ENCODE measurements around the gene STT3A.

Gene STT3A

GRCh38 chr11:125588505-125588904, 4.1 kb upstream of the STT3A start:
- no peak for DNase-seq

- peak; percentile 34 for DNase-seq
Observed at GRCh38 chr11:125591649-125592304, 875 bp upstream of the STT3A start.

GRCh38 chr11:125593114-125593820, 615 bp downstream of the STT3A start:
- peak; percentile 50 for DNase-seq

GRCh38 chr11:125594958-125595357, 2.3 kb downstream of the STT3A start:
- DNase-seq: no peak

DNA sequence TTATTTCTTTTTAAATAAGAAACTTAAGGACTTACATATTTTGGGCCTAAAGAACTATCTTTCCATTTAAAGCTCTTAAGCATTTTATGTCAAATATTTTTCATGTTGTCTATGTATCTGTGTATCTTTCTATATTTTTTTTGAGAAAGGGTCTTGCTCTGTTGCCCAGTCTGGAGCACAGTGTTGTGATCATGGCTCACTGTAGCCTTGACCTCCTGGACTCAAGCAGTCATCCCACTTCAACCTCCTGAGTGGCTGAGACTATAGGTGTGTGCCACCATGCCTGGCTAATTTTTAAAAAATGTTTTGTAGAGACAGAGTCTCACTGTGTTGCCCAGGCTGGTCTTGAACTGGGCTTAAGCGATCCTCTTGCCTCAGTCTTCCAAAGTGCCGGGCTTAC, 8.0 kb downstream of the STT3A start:
- no peak for DNase-seq

DNA sequence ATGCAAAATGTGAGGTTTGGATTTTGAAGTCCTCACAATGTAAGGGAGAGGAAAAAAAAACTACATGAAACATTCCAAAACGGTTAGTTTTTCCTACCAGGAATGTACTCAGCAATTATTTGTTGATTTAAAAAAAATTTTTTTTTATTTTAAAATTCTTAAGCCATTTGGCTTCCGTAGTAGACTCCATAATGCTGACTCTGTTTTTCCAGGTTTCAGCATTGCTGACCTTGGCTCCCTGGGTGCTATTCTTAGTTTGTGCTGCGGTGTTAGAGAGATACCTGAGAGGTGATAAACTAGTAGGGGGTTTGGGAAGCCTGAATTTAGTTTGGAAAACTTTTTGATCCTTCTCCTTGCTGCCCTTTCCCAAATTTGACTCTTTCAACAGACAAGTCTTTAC, 10.6 kb downstream of the STT3A start:
- peak; percentile 50 for DNase-seq

DNA sequence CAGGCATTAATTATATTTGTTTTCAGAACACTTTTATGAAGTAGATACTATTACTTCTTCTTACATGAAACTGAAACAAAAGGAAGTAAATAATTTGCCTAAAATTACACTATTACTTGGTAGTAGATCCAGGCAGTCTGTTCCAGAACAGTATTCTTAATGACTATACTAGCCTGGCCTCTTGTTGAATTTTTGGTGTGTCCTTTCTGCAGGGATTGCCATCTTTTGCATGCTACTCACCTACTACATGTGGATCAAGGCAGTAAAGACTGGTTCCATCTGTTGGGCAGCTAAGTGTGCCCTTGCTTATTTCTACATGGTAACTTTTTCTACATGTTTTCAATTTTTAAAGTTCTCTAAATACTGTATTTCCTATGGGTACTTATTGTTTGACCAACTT, 12.8 kb downstream of the STT3A start:
- DNase-seq: no peak

GRCh38 chr11:125609545-125609944, 16.9 kb downstream of the STT3A start:
- no peak for DNase-seq

DNA sequence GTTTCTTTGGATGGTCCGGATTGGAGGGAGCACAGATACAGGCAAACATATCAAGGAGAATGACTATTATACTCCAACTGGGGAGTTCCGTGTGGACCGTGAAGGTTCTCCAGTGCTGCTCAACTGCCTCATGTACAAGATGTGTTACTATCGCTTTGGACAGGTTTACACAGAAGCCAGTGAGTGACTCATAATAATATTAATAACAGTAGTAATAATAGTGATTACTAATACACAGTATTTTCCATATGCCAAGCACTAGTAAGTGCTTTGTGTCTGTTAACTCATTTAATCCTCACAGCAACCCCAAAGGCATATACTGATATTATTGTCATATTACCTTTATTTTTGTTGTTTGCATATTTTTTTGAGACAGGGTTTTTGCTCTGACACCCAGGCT, 25.7 kb downstream of the STT3A start:
- DNase-seq: no peak

DNA sequence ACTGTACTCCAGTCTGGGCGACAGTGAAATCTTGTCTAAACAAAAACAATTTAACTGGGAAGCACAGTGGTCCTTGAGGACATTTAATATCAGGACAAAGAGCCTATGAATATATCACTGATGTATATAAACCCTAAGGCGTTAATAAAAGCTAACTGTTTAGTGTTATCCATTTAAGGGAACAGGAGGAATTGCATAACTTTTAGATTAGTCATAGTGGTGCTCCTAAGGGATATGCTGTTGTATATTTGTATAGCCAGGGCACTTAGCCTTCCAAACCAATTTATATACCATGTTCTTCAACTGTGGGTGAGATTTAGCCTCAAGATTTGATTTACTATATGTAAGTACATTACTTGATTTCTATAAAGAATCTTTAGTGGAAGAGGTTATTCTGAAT, 29.3 kb downstream of the STT3A start:
- peak; percentile 66 for DNase-seq

DNA sequence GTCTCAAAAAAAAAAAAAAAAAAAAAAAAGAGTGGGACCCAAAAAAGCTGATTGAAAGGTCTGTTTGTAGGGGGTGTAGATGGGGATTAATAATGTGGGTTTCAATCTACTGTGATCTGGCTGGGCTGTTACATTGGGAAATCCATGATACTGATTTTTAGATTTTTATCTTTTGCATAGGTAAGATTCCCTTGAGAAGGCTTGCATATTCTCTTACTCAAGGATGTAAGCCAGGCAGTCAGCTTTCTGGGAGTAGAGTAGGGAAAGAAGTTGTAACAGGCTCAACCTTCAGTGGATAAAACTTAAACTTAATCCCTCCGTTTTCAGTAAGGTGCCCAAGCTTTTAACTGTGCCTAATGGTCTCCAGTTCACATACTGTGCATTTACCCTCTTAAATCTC, 30.4 kb downstream of the STT3A start:
- DNase-seq: no peak

- DNase-seq: no peak
Observed at GRCh38 chr11:125624756-125625213, 32.1 kb downstream of the STT3A start, which contains the start of gene CHEK1. Gene CHEK1, plus strand, starts transcription at chr11:125625163. Its CDS starts 1,606 bp downstream, at chr11:125626769.

- DNase-seq: no peak
Observed at GRCh38 chr11:125625225-125625629, 32.6 kb downstream of the STT3A start.

GRCh38 chr11:125625630-125626287, 33.1 kb downstream of the STT3A start:
- DNase-seq: peak; percentile 93

GRCh38 chr11:125626288-125626950, 33.8 kb downstream of the STT3A start:
- peak; percentile 94 for DNase-seq

DNA sequence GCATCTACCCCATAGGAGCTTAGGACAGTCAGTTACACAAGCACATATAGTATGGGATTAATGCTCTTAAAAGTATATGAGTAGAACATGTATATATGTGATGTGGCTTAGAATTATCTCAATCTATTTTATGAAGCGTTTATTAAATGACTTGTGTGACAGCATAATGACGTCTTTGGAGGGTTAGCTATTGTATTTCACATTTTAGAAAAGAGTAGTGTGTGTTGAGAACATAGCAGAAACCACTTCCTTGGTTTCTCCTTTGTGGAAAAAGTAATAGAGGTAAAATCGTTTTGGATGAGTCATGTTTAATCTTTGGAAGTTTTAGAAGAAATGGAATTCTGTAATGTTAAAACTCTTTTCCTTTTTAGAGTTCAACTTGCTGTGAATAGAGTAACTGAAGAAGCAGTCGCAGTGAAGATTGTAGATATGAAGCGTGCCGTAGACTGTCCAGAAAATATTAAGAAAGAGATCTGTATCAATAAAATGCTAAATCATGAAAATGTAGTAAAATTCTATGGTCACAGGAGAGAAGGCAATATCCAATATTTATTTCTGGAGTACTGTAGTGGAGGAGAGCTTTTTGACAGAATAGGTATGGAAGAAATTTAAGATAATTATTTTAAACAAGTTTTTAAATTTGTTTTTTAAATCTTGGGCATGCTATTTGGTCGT, 34.7 kb downstream of the STT3A start:
- no peak for DNase-seq

GRCh38 chr11:125637840-125638239, 45.2 kb downstream of the STT3A start:
- no peak for DNase-seq

GRCh38 chr11:125638315-125638714, 45.7 kb downstream of the STT3A start:
- no peak for DNase-seq

GRCh38 chr11:125645871-125646270, 53.2 kb downstream of the STT3A start:
- no peak for DNase-seq

GRCh38 chr11:125649465-125650166, 57.0 kb downstream of the STT3A start:
- DNase-seq: no peak

DNA sequence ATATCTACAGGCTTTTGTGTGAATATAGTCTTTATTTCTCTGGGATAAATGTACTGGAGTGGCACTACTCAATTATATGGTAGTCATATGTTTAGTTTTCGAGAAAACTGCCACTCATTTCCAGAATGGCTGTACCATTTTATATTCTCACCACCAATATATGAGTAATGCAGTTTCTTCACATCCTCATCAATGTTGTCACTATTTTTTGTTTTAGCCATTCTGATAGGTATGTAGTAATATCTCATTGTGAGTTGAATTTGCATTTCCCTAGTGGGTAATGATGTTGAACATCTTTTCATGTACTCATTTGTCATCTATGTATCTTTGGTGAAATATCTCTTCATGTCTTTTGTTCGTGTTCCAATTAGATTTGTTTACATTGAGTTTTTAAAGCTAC, 70.0 kb downstream of the STT3A start:
- DNase-seq: no peak

DNA sequence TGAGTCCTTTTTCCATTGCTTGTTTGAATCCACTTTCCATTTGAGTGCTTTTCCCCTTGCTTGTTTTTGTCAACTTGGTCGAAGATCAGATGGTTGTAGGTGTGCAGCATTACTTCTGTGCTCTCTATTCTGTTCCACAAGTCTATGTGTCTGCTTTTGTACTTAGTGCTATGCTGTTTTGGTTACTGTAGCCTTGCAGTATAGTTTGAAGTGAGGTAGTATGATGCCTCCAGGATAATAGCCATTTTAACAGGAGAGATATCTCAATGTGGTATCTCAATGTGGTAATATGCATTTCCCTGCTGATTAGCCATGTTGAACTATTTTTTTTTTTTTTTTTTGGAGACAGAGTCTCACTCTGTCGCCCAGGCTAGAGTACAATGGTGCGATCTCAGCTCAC, 71.3 kb downstream of the STT3A start:
- no peak for DNase-seq

All from fibroblast of skin of scalp (primary cell).